Fibroblast of mammary gland (primary cell): ENCODE results near the gene PCARE.
"Not testable (repeated sequence)": the region's sequence is repeated elsewhere in the genome, so short reads cannot be mapped to it uniquely, and the experiment has no call there.

ENCODE experiments used
- DNase-seq: peaks from one replicate; pipeline ENCODE4 v3.0.0-alpha.2; 2010; ENCODE audit warnings: low read depth
- H3K4me3 ChIP-seq: 2 replicates; pipeline ENCODE4 v1.5.1; 2011; ENCODE audit warnings: low read depth, mild to moderate bottlenecking, low read length, moderate library complexity; ENCODE audit not compliant: control insufficient read depth
- TF ChIP-seq, protein P1 (sequence below): conservative IDR thresholded peaks from 2 replicates; pipeline ENCODE4 v1.5.1; 2011; ENCODE audit warnings: low read depth, low read length, inconsistent platforms; ENCODE audit not compliant: control insufficient read depth, insufficient read depth

PCARE gene

DNA sequence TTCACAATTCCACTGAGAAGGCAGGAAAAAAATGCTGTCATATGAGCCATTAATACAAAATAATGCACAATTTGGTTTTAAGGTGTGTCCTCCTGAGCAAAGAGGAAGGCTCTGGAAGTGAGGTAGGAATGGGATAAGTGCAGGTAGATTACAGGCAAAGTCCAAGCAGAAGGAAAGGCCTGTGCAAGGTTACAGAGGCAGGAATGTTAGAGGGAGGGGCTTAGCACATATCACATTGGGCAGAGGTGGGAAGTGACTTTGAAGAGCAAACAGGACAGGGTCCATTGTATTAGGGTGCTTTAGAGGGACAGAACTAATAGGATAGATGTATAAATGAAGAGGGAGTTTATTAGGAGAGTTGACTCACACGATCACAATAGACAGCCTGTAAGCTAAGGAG, 26.2 kb upstream of the PCARE start:
- TF ChIP-seq, protein P1, sequence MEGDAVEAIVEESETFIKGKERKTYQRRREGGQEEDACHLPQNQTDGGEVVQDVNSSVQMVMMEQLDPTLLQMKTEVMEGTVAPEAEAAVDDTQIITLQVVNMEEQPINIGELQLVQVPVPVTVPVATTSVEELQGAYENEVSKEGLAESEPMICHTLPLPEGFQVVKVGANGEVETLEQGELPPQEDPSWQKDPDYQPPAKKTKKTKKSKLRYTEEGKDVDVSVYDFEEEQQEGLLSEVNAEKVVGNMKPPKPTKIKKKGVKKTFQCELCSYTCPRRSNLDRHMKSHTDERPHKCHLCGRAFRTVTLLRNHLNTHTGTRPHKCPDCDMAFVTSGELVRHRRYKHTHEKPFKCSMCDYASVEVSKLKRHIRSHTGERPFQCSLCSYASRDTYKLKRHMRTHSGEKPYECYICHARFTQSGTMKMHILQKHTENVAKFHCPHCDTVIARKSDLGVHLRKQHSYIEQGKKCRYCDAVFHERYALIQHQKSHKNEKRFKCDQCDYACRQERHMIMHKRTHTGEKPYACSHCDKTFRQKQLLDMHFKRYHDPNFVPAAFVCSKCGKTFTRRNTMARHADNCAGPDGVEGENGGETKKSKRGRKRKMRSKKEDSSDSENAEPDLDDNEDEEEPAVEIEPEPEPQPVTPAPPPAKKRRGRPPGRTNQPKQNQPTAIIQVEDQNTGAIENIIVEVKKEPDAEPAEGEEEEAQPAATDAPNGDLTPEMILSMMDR, result no peak
- no peak for DNase-seq
- H3K4me3 ChIP-seq, result no peak overlapping the region

DNA sequence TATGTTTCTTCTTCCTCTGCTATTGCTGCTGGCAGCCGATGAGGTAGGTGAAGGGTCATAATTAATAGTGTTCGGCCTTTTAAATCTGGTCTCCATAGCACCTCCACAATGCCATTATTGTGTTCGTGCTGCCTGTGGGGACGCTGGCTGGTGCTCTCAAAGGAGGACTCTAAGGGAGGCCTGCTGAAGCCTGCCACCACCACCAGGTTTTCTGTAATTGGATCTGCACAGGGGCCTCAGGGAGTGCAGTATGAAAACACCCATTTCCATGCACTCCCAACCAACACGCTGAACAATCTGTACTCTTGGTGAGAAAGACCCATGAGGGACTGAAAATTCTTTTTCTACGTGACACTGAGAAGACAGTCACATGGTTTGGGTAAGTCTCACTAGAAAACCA, 23.2 kb upstream of the PCARE start:
- no peak for DNase-seq
- no peak overlapping the region for H3K4me3 ChIP-seq
- TF ChIP-seq, protein P1, result no peak

DNA sequence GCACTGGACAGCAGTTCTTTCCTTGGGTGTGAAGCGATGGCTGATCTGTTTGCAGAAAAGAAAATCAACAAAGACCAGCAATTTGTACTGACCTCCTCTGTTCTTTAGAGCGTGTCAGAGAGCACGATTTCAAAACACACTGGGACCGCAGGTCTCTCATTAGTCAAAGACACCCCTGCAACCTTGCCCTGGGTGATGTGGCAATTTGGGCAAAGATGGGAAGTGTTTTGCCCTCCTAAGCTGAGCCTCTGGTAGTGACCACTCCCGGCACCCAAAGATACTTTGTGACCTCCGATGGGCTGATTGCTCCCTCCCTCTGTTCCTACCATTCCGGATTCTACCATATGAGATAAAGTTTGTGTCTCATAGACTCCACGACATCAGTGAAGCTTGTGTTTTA, 22.6 kb upstream of the PCARE start:
- H3K4me3 ChIP-seq, result no peak overlapping the region
- DNase-seq, result no peak
- TF ChIP-seq, protein P1, result no peak

DNA sequence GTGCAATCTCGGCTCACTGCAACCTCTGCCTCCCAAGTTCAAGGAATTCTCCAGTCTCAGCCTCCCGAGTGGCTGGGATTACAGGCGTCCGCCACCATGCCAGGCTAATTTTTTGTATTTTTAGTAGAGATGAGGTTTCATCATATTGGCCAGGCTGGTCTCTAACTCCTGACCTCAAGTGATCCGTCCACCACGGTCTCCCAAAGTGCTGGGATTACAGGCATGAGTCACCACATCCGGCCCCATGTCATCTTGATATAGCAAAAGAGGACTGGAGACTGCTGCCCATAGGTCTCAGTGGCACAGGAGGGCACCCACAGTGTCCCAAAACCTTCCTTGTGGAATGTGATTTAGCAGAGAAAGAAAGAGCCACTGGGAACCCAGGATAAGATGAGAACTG, 16.0 kb upstream of the PCARE start:
- H3K4me3 ChIP-seq, result not testable (repeated sequence)
- peak; percentile 21 for DNase-seq

DNA sequence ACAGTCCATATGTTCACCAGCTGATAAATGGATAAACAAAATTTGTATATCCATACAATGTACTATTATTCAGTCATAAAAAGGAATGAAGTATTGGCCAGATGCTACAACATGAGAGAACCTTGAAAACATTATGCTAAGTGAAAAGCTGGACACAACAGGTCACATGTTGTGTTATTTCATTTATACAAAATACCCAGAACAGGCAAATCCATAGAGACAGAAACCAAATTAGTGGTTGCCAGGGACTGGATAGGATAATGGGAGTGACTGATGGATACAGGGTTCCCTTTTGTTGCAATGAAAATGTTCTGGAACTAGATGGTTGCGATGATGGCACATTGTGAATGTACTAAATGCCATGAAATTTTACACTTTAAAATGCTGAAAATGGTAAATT, 10.2 kb upstream of the PCARE start:
- no peak overlapping the region for H3K4me3 ChIP-seq
- TF ChIP-seq, protein P1, result no peak
- no peak for DNase-seq

DNA sequence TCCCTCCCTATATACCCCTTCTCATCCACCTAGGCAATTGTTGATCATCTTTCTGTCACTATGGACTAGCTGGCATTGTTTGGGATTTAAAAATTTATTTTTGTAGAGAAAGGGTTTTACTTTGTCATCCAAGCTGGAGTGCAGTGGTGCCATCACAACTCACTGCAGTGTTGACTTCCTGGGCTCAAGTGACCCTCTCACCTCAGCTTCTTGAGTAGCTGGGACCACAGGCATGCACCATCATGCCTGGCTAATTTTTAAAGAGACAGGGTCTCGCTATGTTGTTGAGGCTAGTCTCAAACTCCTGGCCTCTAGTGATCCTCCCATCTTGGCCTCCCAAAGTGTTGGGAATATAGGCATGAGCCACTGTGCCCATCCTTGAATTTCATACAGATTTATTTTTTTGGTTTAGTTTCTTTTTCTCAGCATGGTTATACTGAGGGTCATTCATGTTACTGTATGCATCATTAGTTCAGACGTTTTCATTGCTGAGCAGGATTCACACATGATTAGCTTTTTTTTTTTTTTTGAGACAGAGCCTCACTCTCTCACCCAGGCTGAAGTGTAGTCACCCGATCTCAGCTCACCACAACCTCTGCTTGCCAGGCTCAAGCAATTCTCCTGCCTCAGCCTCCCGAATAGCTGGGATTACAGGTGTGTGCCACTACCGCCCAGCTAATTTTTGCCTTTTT, 8.6 kb upstream of the PCARE start:
- TF ChIP-seq, protein P1, result no peak
- no peak overlapping the region for H3K4me3 ChIP-seq
- DNase-seq, result no peak

DNA sequence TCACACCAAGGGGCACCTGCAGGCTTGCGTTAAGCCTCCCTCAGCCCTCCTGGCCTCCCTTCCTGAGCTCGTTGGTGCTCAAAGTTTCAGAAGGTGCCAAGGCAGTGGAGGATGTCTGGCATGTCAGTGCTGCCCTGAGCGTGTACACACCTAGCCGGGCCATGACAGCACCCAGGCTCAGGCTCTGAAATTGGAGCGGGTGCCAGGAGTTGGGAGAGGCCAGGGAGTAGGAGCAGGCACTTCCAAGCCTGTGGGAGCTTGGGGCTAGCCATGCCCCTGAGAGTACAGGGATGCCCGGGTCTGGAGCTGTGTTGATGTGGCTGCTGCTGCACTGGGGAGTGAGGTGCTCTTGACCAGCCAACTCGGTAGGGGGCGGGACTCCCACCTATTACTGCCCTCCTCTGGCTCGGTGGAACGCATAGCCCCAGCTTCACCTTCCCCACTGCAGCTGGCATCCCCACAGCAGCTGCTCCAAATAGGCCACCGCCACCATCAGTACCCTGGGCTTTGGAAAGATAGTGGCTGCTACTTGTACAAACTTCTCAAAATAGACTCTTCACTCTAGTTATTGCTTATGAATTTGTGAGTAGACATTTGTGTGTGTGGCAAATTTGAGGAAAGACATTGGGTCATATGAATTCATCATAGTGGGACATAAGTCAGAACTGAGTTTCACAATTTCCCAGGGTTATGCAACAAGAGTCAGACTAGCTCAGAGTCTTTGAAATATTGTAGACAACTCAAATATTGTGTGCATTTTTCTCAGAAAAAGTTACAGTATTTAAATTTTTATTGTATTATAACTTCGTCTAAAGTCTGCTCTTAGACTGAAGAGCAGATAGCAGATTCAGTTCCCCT, 6.8 kb upstream of the PCARE start:
- peak; percentile 55 for DNase-seq
- TF ChIP-seq, protein P1, result no peak

More for the DNA sequence above, 6.8 kb upstream of the PCARE start:
- no peak overlapping the region for H3K4me3 ChIP-seq
